DOHH2 (cell line): ENCODE measurements around the gene AOC3.
"Not testable (repeated sequence)": the region's sequence is repeated elsewhere in the genome, so short reads cannot be mapped to it uniquely, and the experiment has no call there.

Source experiments
- H3F3A ChIP-seq: fragments of 200-600 bp; sonication (generic), shearing (Covaris generic); 2 replicates; pipeline ENCODE4 v1.6.0; 2016; ENCODE audit warnings: antibody characterized with exemption, mild to moderate bottlenecking; ENCODE audit not compliant: control insufficient read depth, insufficient read depth
- H3K27ac ChIP-seq: fragments of 200-600 bp; sonication (generic); 2 replicates; pipeline ENCODE4 v1.5.1; 2014; ENCODE audit warnings: low read depth, mild to moderate bottlenecking, low read length, moderate library complexity
- H3K27me3 ChIP-seq: fragments of 200-600 bp; sonication (generic); 2 replicates; pipeline ENCODE4 v1.6.1; 2014; ENCODE audit warnings: mild to moderate bottlenecking, low read length, mixed read lengths; ENCODE audit not compliant: control insufficient read depth
- H3K36me3 ChIP-seq: fragments of 200-600 bp; sonication (generic); 2 replicates; pipeline ENCODE4 v1.6.1; 2014; ENCODE audit warnings: mild to moderate bottlenecking, low read length, moderate library complexity, mixed read lengths; ENCODE audit not compliant: control insufficient read depth
- H3K4me1 ChIP-seq: fragments of 200-600 bp; sonication (generic); 2 replicates; pipeline ENCODE4 v1.6.1; 2014; ENCODE audit warnings: mild to moderate bottlenecking, low read length, mixed read lengths; ENCODE audit not compliant: control insufficient read depth
- H3K4me2 ChIP-seq: fragments of 200-600 bp; sonication (generic); 2 replicates; pipeline ENCODE4 v1.6.0; 2014; ENCODE audit warnings: mild to moderate bottlenecking, low read length, moderate library complexity
- H3K4me3 ChIP-seq: fragments of 200-600 bp; sonication (generic); 2 replicates; pipeline ENCODE4 v1.5.1; 2014; ENCODE audit warnings: mild to moderate bottlenecking, low read length, mixed read lengths
- H3K79me2 ChIP-seq: fragments of 200-600 bp; sonication (generic); 2 replicates; pipeline ENCODE4 v1.6.1; 2014; ENCODE audit warnings: mild to moderate bottlenecking, low read length, mixed read lengths; ENCODE audit not compliant: control insufficient read depth
- H3K9me2 ChIP-seq: fragments of 200-600 bp; sonication (generic); replicated peaks from 2 replicates; pipeline ENCODE4 v1.6.1; 2014; ENCODE audit warnings: mild to moderate bottlenecking, low read length, mixed read lengths; ENCODE audit not compliant: control insufficient read depth
- H3K9me3 ChIP-seq: fragments of 200-600 bp; sonication (generic); 2 replicates; pipeline ENCODE4 v1.6.1; 2014; ENCODE audit warnings: antibody characterized with exemption, low read length, mixed read lengths; ENCODE audit not compliant: control insufficient read depth, insufficient read depth
- H4K20me1 ChIP-seq: fragments of 200-600 bp; sonication (generic); 2 replicates; pipeline ENCODE4 v1.6.0; 2014; ENCODE audit warnings: low read depth, mild to moderate bottlenecking, antibody characterized with exemption, low read length, moderate library complexity; ENCODE audit not compliant: control insufficient read depth, insufficient read depth
- CTCF ChIP-seq: fragments of 200-600 bp; sonication (generic); IDR thresholded peaks from one replicate; pipeline ENCODE4 v1.5.1; 2014; ENCODE audit warnings: antibody characterized with exemption, mild to moderate bottlenecking, low read depth, low read length; ENCODE audit not compliant: poor library complexity, severe bottlenecking
- EZH2phosphoT487 ChIP-seq: fragments of 200-600 bp; sonication (generic); IDR thresholded peaks from 2 replicates; pipeline ENCODE4 v1.6.1; 2017; ENCODE audit warnings: borderline replicate concordance, mild to moderate bottlenecking, antibody characterized with exemption, low read length, moderate library complexity, mixed read lengths

The AOC3 gene

DNA sequence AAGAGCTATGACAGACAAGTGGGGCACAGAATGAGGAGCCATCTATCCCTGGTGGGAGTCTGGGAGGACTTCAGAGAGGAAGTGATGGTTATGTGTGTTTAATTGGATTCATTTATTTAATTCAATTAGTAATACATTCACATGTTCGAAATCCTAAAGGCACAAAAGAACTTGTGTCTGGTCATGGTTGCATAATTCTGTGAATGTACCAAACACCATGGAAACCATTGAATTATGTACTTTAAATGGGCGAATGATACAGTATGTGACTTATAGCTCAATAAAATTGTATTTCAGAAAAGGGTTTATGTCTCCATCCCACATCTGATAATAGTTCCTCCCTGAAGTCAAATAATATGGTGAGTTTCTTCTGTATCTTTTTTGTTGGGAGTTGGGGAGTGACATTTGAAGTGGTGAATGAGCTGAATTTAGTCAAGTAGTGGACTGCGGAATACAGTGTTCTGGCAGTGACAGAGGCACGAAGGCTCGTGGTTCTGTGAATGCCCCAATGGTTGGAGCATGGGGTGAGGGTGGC is 29.8 kb downstream of the AOC3 start:
- Histone ChIP-seq H3K4me3 (no peak overlapping the region), H3K9me2 (no peaks in the 10 kb centered on the region), H3K27ac (no peak overlapping the region), H3K4me1 (peaks cover 3% of the 10 kb centered on the region; the same call in 1 of the 2 replicates), H3K9me3 (no peaks in the 10 kb centered on the region), H3K27me3 (peaks cover 34% of the 10 kb centered on the region), H4K20me1 (no peaks in the 10 kb centered on the region), H3K36me3 (no peaks in the 10 kb centered on the region), H3K4me2 (no peak overlapping the region), H3F3A (no peaks in the 10 kb centered on the region), H3K79me2 (no peaks in the 10 kb centered on the region)
- no peak for TF ChIP-seq EZH2phosphoT487
- TF ChIP-seq CTCF: no peak

DNA sequence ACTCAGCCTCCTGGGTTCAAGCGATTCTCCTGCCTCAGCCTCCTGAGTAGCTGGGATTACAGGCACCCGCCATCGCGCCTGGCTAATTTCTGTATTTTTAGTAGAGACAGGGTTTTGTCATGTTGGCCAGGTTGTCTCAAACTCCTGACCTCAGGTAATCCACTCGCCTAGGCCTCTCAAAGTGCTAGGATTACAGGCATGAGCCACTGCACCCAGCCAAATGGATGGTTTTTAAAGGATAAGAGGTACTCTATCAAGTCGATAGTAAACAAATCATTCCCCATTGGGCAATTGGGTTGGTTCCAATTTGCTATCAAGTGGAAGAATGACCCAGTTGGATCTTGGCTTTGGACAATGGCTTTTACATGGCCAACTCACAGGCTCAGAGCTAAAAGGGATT is 30.7 kb downstream of the AOC3 start:
- not testable (repeated sequence) for H3K79me2 ChIP-seq, H3K27ac ChIP-seq, H3K36me3 ChIP-seq, H3F3A ChIP-seq, H4K20me1 ChIP-seq, H3K9me3 ChIP-seq, H3K9me2 ChIP-seq, H3K4me2 ChIP-seq, H3K4me3 ChIP-seq
- peaks cover 27% of the 10 kb centered on the region for H3K27me3 ChIP-seq
- H3K4me1 ChIP-seq: peaks cover 11% of the 10 kb centered on the region

DNA sequence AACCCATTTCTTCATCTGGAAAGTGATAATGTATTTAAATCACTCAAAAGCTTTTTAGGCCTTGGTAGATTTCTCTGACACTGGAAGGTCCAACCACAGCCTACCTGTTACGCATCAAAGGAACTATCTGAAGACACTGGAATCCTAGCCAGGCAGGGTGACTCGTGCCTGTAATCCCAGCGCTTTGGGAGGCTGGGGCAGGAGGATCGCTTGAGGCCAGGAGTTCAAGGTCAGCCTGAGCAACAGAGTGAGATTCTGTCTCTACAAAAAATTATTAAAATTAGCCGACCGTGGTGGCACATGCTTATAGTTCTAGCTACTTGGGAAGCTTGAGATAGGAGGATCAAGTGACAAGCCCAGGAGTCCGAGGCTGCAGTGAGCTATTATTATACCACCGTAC is 31.2 kb downstream of the AOC3 start:
- H4K20me1 ChIP-seq: no peaks in the 10 kb centered on the region
- H3K9me2 ChIP-seq: no peaks in the 10 kb centered on the region
- H3K4me1 ChIP-seq: peaks cover 11% of the 10 kb centered on the region
- no peaks in the 10 kb centered on the region for H3F3A ChIP-seq
- no peak overlapping the region for H3K4me3 ChIP-seq
- H3K27me3 ChIP-seq: peaks cover 22% of the 10 kb centered on the region
- no peaks in the 10 kb centered on the region for H3K9me3 ChIP-seq
- no peaks in the 10 kb centered on the region for H3K36me3 ChIP-seq
- TF ChIP-seq CTCF: no peak
- no peak for TF ChIP-seq EZH2phosphoT487
- H3K4me2 ChIP-seq: no peak overlapping the region
- H3K27ac ChIP-seq: no peak overlapping the region
- no peaks in the 10 kb centered on the region for H3K79me2 ChIP-seq

DNA sequence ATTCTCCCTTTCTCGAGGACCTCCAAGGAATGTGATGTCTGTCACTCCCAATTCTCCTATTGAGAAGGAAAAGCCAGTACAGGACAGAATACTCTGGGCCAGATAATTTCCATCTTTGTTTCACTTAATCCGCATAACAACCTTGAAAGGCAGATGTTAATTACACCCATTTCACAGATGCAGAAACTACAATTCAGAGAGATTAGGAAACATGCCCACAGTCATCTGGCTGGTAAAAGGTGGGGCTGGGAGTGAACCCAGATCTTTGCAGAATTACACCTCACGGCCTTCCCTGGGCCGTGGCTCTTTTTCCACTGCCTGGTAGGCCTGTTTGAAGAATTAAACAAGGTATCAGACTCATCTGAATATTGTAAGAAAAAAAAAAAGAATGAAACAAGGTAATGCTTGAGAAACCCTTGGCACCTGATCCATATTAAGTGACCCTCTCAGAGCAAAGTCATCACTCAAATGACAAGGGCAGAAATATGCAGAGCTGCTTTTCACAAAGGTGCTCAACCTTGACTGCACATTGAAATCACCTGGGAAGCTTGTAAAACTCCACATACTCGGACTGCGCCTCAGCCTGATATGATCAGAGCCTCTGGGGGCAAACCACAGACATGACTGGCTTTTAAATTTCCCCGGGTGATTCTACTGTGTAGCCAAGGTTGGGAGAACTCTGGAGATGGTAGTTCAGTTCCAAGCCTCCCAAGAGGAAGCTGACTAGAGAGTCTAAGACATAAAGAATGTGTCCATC is 33.0 kb downstream of the AOC3 start:
- no peak for TF ChIP-seq CTCF
- TF ChIP-seq EZH2phosphoT487: no peak

GRCh38 chr17:42885806-42886205 is 34.8 kb downstream of the AOC3 start:
- not testable (repeated sequence) for H3K27me3 ChIP-seq, H3K27ac ChIP-seq, H3K4me3 ChIP-seq, H3K79me2 ChIP-seq, H4K20me1 ChIP-seq, H3K4me1 ChIP-seq, H3F3A ChIP-seq, H3K36me3 ChIP-seq, H3K9me3 ChIP-seq, H3K9me2 ChIP-seq
- peak overlapping the region; percentile 46 for H3K4me2 ChIP-seq

More for the DNA sequence above, 33.0 kb downstream of the AOC3 start:
- H3K4me1 ChIP-seq: peaks cover 8% of the 10 kb centered on the region
- no peak overlapping the region for H3K4me3 ChIP-seq
- peaks cover 7% of the 10 kb centered on the region; the same call in 1 of the 2 replicates for H3K27me3 ChIP-seq
- no peaks in the 10 kb centered on the region for H3K9me2 ChIP-seq
- no peaks in the 10 kb centered on the region for H3F3A ChIP-seq
- no peaks in the 10 kb centered on the region for H4K20me1 ChIP-seq
- H3K4me2 ChIP-seq: no peak overlapping the region
- no peaks in the 10 kb centered on the region for H3K79me2 ChIP-seq
- H3K27ac ChIP-seq: no peak overlapping the region
- H3K36me3 ChIP-seq: no peaks in the 10 kb centered on the region
- no peaks in the 10 kb centered on the region for H3K9me3 ChIP-seq
